Measurements from ENCODE around the gene SIMC1.

The SIMC1 gene

DNA sequence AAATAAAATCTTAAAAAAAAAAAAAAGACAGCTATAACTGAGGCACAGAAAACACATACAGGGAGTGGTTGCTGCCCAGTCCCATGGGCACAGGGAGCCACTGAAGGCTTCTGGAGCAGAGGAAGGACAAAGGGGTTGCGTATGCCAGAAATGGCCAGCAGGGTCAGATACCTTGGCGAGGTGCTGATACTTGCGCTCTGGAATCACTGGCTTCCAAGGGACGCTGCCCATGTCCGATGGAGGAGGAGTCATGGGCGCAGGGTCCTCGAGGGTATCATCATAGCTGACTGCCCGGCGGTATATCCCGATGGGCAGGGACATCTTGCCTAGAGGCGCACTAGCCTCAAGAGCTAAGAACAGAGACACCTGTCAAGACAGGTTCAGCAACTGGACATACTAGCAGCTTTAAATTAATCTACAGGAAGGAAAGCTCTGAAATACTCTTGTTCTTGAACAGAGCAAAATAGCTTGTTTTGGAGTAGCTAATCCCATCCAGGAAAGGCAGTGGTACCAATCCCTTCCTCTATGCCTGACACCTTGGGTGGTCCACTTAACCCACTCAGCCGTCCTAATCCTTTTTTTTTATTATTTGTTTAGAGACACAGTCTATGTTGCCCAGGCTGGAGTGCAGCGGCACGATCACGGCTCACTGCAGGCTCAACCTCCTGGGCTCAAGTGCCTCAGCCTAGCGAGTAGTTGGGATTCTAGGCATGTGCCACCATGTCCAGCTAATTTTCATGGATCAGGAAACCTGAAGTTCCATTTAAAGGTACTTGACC is 117.4 kb downstream of the SIMC1 start:
- in situ Hi-C loops (cut with MboI; ENCODE audit: low pct_unique_long_range_greater_than_20kb, low sequenced_read_pairs, unreplicated experiment), result no loop called here
- DNase-seq (ENCODE audit: low spot score), result no peak
- TF ChIP-seq, protein P1, sequence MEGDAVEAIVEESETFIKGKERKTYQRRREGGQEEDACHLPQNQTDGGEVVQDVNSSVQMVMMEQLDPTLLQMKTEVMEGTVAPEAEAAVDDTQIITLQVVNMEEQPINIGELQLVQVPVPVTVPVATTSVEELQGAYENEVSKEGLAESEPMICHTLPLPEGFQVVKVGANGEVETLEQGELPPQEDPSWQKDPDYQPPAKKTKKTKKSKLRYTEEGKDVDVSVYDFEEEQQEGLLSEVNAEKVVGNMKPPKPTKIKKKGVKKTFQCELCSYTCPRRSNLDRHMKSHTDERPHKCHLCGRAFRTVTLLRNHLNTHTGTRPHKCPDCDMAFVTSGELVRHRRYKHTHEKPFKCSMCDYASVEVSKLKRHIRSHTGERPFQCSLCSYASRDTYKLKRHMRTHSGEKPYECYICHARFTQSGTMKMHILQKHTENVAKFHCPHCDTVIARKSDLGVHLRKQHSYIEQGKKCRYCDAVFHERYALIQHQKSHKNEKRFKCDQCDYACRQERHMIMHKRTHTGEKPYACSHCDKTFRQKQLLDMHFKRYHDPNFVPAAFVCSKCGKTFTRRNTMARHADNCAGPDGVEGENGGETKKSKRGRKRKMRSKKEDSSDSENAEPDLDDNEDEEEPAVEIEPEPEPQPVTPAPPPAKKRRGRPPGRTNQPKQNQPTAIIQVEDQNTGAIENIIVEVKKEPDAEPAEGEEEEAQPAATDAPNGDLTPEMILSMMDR (IDR thresholded peaks at IDR 0.05; ENCODE audit: extremely low read depth, insufficient read depth, missing control alignments), result no peak

DNA sequence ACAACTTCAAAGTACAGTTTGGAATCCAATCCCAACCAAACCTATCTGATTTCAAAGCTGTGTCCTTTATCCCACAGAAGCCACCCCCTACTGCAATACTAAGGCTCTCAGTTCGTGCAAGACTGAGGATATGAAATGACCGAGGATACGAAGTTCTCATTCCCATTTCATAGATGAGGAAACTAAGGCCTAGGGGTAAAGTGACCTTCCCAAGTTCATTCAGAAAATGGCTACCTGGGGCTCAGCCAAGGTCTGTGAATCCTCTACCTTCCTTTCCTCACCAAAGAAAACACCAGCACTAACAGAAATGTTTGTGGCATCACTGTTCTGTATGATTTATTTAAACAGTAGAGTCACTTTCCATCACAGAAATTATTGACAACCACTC is 117.9 kb downstream of the SIMC1 start:
- in situ Hi-C loops (cut with MboI; ENCODE audit: low pct_unique_long_range_greater_than_20kb, low sequenced_read_pairs, unreplicated experiment), result no loop called here
- no peak for DNase-seq (ENCODE audit: low spot score)
- TF ChIP-seq, protein P1 (IDR thresholded peaks at IDR 0.05; ENCODE audit: extremely low read depth, insufficient read depth, missing control alignments), result no peak

DNA sequence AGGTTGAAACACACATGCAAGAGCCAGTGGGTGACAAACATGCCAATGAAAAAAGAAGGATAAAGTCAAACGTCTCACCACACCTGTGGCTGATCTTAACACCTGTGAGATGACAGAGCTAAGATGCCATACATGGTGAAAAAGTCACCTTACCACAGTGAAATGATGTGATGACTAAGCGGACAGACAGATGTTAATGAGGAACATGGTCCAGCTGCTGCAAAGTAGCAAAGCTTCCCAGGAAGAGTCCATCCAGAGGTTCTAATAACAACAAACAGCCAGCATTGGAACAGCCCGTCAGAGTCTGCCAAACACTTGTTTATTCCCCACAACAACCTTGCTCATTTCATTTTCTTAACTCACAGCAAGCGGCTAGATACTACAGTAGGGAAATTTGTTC is 121.4 kb downstream of the SIMC1 start:
- TF ChIP-seq, protein P1 (IDR thresholded peaks at IDR 0.05; ENCODE audit: extremely low read depth, insufficient read depth, missing control alignments), result no peak
- no peak for DNase-seq (ENCODE audit: low spot score)
- in situ Hi-C loops (cut with MboI; ENCODE audit: low pct_unique_long_range_greater_than_20kb, low sequenced_read_pairs, unreplicated experiment), result no loop called here

DNA sequence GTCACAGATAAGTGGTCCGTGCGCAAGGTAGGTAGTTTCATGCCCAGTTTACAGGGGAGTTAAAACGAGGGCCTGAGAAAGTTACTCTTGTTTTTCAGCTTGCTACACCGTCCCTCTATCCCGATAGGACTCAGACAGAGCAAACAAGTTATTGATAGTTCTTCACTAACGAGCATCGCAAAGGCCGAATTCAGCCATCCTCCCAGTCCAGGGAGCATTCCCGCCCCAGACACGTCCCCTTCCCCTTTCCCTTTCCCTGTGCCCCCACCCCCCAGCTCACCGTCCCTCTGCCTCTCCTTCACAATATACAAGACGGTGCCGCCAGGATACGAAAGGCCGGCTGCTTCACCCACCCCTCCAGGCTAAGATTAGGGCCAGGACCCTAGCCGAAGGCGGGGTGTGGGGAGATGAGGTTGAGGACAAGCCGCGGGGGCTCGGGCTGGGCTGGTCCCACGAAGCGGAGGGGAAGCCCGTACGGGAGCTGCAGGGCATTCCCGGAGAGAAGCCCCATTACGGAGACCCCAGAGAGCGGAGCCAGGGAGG is 122.7 kb downstream of the SIMC1 start:
- TF ChIP-seq, protein P1 (IDR thresholded peaks at IDR 0.05; ENCODE audit: extremely low read depth, insufficient read depth, missing control alignments), result no peak
- in situ Hi-C loops (cut with MboI; ENCODE audit: low pct_unique_long_range_greater_than_20kb, low sequenced_read_pairs, unreplicated experiment), result no loop called here
- no peak for DNase-seq (ENCODE audit: low spot score)

DNA sequence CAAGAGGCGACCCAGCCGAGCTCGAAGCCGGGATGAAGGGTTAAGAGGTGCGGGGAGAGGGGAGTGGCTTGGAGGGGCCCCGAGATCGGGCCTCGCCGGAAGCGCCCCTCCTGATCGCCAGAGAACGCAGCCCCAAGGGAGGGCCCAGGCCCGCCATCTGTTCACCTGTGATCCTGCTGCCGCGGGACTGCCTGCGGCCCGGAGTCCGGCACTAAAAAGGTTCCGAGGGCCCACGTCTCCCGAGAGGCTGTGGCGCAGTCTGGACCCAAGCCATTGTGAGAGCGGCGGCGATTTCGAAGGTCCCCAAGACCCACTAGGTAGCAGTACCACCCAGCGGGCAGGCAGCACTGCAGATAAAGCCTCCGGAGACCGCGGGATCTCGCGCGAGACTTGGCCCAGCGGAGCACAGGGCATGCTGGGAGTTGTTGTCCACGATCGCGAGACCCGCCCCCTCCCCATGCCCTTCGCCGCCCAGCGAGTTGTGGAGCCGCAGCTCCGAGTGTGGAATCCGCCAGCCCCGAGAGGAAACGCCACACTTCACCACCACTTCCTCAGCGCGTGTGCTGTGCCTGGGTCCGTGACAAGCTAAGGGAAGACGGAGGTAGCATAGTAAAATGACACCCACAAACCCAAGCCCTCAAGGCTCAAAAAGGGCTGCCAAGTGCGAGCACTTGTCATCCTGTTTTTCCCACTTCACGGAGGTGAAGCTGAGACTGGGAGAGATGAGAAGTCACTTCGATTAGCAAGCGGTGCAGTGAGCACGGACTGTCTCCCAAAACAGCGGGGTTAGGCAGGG is 123.4 kb downstream of the SIMC1 start, which contains the start of gene KIAA1191:
TSS of gene KIAA1191 (minus strand) at position 328 of the 796 bp plus-strand sequence. CDS start 2,256 bp downstream, outside the sequence.
- TF ChIP-seq, protein P1 (IDR thresholded peaks at IDR 0.05; ENCODE audit: extremely low read depth, insufficient read depth, missing control alignments), result peak; percentile 38
- peak; percentile 89 for DNase-seq (ENCODE audit: low spot score)
- in situ Hi-C loops (cut with MboI; ENCODE audit: low pct_unique_long_range_greater_than_20kb, low sequenced_read_pairs, unreplicated experiment), result no loop called here

DNA sequence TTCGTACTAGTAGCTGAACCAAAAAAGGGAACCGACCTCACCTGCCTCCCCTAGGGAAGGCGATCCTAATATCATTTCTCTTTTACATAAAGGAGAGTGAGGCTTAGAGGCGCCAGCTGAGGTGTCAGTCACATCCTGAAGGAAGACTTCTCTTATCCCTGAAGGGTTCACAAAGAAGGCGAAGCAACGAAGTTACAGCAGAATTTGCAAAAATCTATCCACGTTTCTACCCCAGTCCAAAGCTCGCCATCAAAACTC is 123.9 kb downstream of the SIMC1 start:
- TF ChIP-seq, protein P1 (IDR thresholded peaks at IDR 0.05; ENCODE audit: extremely low read depth, insufficient read depth, missing control alignments), result no peak
- DNase-seq (ENCODE audit: low spot score), result no peak
- in situ Hi-C loops (cut with MboI; ENCODE audit: low pct_unique_long_range_greater_than_20kb, low sequenced_read_pairs, unreplicated experiment), result no loop called here

Data from GM13977 (cell line).